ENCODE measurements around the gene VENTX. TPM values are rescaled to one million over a fixed set of nuclear protein-coding genes. Genes with fewer than 3 reads are reported as not detected.

VENTX gene
- total and polyA plus RNA-seq, 2 donors = 1.3 TPM; not detected in 1

DNA sequence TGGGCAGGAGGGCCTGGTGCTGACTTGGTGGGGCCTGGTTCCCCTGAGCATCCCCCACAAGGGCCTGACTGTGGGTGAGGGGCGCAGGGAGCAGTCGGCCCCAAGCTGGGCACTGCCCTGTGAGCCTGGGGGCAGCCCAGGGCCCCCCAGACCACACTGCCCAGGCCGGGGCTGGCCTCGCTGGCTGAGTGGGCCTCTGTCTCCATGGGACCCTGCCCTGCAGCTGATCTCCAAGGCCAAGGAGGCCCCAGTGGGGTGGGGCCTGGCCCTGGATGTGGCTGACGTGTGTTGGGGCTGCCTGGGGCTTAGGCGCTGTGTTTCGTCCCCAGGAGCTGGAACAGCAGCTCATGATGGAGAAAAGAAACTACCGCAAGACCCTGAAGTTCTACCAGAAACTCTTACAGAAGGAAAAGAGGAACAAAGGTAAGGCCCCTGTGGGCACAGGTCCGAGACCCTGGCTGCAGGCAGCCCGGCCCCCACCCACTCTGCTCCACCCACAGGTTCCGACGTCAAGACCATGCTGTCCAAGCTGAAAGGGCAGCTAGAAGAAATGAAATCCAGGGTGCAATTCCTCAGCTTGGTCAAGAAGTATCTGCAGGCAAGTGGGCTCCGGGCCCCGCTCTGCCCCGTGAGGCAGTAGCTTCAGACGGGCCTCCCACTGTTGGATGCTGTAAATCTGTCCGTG is 31.2 kb upstream of the VENTX start:
- Histone ChIP-seq H3K4me3 (ENCODE audit: low read depth, low read length) (no peak overlapping the region), H3K36me3 (ENCODE audit: insufficient read depth) (no peaks in the 10 kb centered on the region), H3K4me1 (ENCODE audit: insufficient read depth) (no peaks in the 10 kb centered on the region), H3K27ac (ENCODE audit: low read depth) (no peak overlapping the region)
- 77% methylated on average over 17 of the region's 17 CpGs for WGBS
- DNase-seq (ENCODE audit: extremely low spot score) = no peak

DNA sequence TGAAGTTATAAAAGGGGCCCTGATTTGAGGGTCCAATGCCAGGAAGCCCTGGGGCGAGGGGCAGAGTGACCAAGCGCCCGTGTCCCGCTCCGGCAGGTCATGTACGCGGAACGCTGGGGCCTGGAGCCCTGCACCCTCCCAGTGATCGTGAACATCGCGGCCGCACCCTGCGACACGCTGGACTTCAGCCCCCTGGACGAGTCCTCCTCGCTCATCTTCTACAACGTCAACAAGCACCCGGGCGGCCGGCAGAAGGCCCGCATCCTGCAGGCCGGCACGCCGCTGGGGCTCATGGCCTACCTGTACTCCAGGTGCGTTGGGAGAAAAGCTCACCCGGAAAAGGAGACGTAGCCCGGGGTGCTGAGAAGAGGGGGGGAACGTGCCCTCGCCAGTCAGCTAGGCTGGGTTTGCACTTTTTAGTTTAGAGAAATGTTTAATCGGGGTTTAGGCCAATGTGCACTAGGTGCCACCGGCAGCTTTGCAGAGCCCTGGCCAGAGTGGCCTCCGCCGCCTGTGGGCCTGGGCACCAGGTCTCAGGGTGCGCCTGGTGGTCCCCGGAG is 30.5 kb upstream of the VENTX start:
- Histone ChIP-seq H3K36me3 (ENCODE audit: insufficient read depth) (no peaks in the 10 kb centered on the region), H3K4me1 (ENCODE audit: insufficient read depth) (no peaks in the 10 kb centered on the region), H3K27ac (ENCODE audit: low read depth) (no peak overlapping the region), H3K4me3 (ENCODE audit: low read depth, low read length) (no peak overlapping the region)
- no peak for DNase-seq (ENCODE audit: extremely low spot score)
- 91% methylated on average over 36 of the region's 36 CpGs for WGBS

DNA sequence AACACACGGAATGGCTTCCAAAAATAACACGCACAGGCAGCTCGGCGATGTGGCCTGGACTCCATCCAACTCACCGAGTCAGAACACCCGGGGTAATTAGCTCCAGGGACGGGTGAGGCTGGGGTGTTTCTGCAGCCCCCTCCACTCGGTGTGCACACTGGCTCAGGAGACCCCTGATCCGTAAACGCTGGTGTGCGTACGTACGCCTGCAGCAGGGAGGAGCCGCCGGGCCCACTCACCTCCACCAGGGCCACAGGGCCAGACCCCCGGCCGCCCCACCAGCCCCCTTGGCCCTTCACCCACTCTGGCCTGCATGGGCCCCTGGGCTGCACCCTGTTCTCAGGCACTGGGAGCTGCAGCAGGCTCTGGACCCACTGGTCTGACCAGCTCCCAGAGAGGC is 30.0 kb upstream of the VENTX start:
- Histone ChIP-seq H3K4me3 (ENCODE audit: low read depth, low read length) (no peak overlapping the region), H3K27ac (ENCODE audit: low read depth) (no peak overlapping the region), H3K36me3 (ENCODE audit: insufficient read depth) (no peaks in the 10 kb centered on the region), H3K4me1 (ENCODE audit: insufficient read depth) (no peaks in the 10 kb centered on the region)
- 85% methylated on average over 17 of the region's 17 CpGs for WGBS
- DNase-seq (ENCODE audit: extremely low spot score) = no peak

DNA sequence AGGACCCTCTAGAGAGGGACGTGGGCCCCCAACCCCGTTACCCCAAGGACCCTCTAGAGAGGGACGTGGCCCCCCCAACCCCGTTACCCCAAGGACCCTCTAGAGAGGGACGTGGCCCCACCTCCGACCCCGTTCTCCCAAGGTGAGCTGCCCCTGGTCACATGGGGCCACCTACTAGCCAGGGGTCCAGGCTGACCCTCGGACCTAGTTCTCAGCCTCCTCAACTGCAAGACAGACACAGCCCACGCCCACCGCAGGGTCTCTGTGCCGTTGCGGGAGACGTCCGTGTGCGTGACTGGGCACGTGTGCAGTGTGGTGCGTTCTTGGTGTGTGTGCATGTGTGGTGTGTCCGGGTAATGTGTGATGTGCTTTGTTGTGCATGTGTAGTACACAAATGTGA is 29.2 kb upstream of the VENTX start:
- no peak overlapping the region for H3K27ac ChIP-seq (ENCODE audit: low read depth)
- no peak overlapping the region for H3K4me3 ChIP-seq (ENCODE audit: low read depth, low read length)
- DNase-seq (ENCODE audit: extremely low spot score) = no peak
- 93% methylated on average over 18 of the region's 18 CpGs for WGBS
- no peaks in the 10 kb centered on the region for H3K4me1 ChIP-seq (ENCODE audit: insufficient read depth)
- H3K36me3 ChIP-seq (ENCODE audit: insufficient read depth) = no peaks in the 10 kb centered on the region

DNA sequence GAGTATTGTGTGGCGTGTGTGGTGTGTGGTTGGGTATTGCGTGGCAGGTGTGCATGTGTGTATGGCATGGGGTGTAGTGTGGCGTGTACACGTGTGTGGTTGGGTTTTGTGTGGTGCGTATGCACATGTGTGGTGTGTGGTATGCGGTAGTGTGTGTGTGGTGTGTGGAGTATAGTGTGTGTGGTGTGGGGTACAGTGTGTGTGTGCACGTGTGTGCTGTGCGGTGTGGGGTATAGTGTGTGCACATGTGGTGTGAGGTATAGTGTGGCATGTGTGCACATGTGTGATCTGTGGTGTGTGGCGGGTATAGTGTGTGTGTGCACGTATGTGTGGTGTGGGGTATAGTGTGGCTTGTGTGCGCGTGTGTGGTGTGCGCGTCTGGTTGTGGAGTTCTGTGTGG is 28.5 kb upstream of the VENTX start:
- 96% methylated on average over 14 of the region's 14 CpGs for WGBS
- DNase-seq (ENCODE audit: extremely low spot score) = no peak
- no peaks in the 10 kb centered on the region for H3K4me1 ChIP-seq (ENCODE audit: insufficient read depth)
- no peaks in the 10 kb centered on the region for H3K36me3 ChIP-seq (ENCODE audit: insufficient read depth)
- H3K4me3 ChIP-seq (ENCODE audit: low read depth, low read length) = no peak overlapping the region
- no peak overlapping the region for H3K27ac ChIP-seq (ENCODE audit: low read depth)

DNA sequence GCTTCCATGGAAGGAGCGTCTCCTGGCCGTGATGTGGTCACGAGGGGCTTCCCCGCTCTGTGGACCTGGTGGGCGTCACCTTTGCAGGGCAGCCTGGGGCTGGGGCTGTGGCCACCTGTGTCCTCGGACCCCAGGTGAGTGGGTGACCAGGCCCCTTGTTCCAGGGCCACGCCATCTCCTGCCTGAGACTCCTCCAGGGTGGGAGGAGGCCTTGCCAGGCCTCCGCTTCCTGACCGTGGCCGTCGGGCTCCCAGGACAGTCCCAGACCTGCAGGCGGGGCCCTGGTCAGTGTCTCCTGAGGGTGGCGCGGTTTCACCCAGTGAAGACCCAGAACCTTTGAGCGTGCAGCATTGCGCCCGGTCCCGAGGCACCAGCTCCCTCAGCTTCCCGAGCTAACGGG is 28.0 kb upstream of the VENTX start:
- Histone ChIP-seq H3K27ac (ENCODE audit: low read depth) (no peak overlapping the region), H3K4me3 (ENCODE audit: low read depth, low read length) (no peak overlapping the region), H3K4me1 (ENCODE audit: insufficient read depth) (no peaks in the 10 kb centered on the region), H3K36me3 (ENCODE audit: insufficient read depth) (no peaks in the 10 kb centered on the region)
- 89% methylated on average over 20 of the region's 20 CpGs for WGBS
- no peak for DNase-seq (ENCODE audit: extremely low spot score)

DNA sequence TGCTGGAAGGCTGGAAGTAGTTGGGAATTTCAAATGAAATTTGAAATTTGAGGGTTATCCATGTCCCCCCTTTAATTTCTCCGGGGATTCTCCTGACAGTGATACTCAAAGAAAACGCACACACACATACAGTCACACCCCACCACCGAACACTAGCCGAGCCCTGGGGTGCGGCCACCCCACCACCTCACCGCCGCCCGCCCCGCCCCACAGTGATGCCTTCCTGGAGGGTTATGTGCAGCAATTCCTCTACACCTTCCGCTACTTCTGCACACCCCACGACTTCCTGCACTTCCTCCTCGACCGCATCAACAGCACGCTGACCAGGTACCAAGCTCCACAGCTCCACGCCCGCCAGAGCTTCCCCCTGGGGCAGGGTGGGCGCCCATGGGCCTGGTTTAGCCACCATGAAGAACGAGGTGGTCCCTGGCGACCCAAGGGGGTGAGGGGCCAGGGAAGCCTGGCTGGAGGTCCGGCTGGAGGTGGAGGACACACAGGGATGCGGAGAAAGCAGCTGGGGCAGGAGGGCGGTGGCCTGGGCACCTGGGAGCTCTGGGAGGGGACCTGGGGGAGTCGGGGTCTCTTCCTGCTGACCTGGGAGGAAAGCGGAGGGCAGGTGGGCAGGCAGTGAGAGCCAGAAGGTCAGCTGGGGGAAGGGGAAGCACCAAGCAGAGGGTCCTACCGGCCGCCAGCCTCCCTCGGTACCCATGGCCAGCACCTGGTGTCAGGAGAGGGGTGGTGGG is 27.1 kb upstream of the VENTX start:
- WGBS = 82% methylated on average over 27 of the region's 27 CpGs
- Histone ChIP-seq H3K4me1 (ENCODE audit: insufficient read depth) (no peaks in the 10 kb centered on the region), H3K4me3 (ENCODE audit: low read depth, low read length) (no peak overlapping the region), H3K27ac (ENCODE audit: low read depth) (no peak overlapping the region), H3K36me3 (ENCODE audit: insufficient read depth) (no peaks in the 10 kb centered on the region)
- DNase-seq (ENCODE audit: extremely low spot score) = no peak

DNA sequence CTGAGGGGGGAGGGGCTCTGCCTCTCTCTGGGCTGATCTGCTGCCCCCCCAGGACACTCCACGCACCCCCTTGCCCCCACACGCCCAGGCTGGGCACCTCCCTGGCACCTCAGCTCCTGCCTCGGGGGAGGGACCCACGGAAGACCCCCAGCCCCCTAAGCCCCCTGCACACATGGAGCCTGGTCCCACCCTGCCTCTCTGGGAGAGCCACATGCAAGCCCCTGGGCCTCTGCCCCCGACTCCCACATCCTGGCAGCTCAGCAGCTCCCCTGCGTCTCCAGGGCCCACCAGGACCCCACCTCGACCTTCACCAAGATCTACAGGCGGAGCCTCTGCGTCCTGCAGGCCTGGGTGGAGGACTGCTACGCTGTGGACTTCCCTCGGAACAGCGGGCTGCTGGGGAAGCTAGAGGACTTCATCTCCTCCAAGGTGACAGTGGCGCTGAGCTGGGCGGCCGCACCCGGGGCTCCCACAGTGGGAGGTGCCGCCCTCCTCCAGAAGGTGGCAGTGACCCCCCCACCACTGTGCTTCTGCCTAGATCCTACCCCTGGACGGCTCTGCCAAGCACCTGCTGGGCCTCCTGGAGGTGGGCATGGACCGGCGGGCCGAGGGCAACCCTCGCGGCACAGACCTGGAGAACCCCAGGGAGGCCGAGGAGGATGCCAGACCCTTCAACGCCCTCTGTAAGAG is 26.4 kb upstream of the VENTX start:
- H3K27ac ChIP-seq (ENCODE audit: low read depth) = no peak overlapping the region
- 84% methylated on average over 25 of the region's 25 CpGs for WGBS
- no peak for DNase-seq (ENCODE audit: extremely low spot score)
- H3K36me3 ChIP-seq (ENCODE audit: insufficient read depth) = no peaks in the 10 kb centered on the region
- H3K4me1 ChIP-seq (ENCODE audit: insufficient read depth) = no peaks in the 10 kb centered on the region
- no peak overlapping the region for H3K4me3 ChIP-seq (ENCODE audit: low read depth, low read length)

DNA sequence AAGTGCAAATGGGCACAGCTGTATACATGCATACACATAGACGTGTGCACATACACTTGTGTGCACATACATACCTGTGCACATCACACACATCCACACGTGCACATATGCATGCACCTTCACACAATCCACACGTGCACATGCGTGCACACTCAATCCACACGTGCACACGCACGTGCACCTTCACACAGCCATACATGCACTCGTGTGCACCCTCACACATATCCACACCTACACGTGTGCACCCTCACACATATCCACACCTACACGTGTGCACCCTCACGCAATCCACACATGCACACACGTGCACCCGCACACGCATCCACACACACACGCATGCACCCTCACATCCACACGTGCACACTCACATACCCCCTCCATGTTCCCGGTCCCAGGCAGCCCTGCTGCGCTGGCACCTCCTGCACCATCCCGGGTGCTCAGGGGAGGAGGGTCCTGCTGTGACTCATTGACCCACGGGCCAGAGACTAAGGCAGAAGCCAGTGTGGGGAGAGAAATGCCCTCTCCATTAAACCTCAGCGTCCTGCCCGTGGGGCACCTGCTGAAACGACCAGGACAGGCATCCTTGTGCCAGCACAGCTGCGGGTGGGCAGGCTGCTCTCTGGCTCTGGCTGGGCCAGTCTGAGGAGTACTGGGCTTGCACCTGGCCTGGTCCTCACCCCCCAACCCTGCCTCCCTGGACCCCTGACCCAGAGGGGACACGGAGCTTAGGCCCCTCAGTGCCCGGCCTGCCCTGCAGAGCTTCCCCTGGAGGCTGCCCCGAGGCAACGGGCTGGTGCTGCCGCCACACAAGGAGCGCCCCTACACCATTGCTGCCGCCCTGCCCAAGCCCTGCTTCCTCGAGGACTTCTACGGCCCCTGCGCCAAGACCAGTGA is 25.4 kb upstream of the VENTX start:
- no peaks in the 10 kb centered on the region for H3K4me1 ChIP-seq (ENCODE audit: insufficient read depth)
- 90% methylated on average over 34 of the region's 34 CpGs for WGBS
- no peak for DNase-seq (ENCODE audit: extremely low spot score)
- no peak overlapping the region for H3K27ac ChIP-seq (ENCODE audit: low read depth)
- no peaks in the 10 kb centered on the region for H3K36me3 ChIP-seq (ENCODE audit: insufficient read depth)
- no peak overlapping the region for H3K4me3 ChIP-seq (ENCODE audit: low read depth, low read length)

DNA sequence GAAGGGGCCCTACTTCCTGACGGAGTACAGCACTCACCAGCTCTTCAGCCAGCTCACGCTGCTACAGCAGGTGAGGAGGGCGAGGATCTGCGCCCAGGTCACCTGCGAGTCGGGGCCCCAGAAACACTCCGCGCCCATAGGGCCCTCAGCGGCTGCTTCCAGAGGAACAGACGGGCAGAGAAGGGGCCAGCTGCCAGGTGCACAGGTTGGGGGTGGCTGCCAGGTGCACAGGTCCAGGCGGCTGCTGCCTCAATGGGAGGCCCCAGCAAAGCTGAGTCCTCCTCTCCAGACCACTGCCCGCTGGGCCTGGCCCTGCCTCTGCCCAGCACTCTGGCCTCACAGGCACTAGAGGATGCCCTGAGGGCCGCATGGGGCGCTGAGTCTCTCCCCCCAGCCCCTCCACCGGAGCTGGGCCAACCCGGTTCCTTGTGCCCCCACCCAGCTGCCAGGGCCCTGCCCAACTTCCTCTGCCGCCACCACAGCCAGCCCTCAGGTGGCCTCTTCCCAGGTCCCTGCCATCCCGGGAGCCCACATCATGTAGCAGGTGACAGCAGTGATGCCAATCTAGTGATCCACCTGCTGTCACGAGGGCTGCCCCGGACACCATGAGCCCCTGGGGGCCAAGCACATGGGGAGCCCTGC is 24.7 kb upstream of the VENTX start:
- Histone ChIP-seq H3K36me3 (ENCODE audit: insufficient read depth) (no peaks in the 10 kb centered on the region), H3K4me3 (ENCODE audit: low read depth, low read length) (no peak overlapping the region), H3K27ac (ENCODE audit: low read depth) (no peak overlapping the region), H3K4me1 (ENCODE audit: insufficient read depth) (no peaks in the 10 kb centered on the region)
- WGBS = 93% methylated on average over 20 of the region's 20 CpGs
- no peak for DNase-seq (ENCODE audit: extremely low spot score)

DNA sequence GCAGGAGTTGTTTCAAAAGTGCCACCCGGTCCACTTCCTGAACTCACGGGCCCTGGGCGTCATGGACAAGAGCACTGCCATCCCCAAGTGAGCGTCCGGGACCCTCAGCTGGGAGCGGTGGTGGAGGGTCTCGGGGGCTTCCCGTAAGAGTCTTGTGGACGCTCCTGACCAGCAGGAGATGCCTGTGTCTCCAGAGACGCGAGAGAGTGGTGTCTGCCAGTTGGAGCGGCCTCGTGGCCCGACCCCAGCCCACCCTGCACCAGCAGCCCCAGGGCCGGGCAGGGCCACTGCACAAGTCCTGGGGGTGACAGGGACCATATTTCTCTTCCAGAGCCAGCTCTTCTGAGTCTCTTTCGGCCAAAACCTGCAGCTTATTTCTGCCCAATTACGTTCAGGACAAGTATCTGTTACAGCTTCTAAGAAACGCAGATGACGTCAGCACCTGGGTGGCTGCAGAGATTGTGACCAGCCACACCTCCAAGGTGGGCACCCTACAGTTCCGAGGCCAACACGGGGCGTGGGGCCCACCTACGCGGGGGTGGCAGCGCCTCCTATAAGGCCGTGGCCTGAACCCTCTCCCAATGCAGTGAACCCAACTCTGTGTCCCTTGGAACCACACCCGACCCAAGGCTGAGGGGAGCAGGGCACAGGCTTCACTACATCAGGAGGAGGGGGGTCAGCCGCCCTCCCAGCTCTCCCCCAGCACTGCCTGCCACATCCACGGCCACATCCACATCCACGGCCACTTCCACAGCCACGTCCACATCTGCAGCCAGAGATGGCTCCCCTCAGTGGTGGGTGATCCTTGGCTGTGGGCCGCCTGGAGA is 23.8 kb upstream of the VENTX start:
- no peak overlapping the region for H3K27ac ChIP-seq (ENCODE audit: low read depth)
- WGBS = 92% methylated on average over 32 of the region's 32 CpGs
- no peaks in the 10 kb centered on the region for H3K36me3 ChIP-seq (ENCODE audit: insufficient read depth)
- H3K4me1 ChIP-seq (ENCODE audit: insufficient read depth) = no peaks in the 10 kb centered on the region
- no peak for DNase-seq (ENCODE audit: extremely low spot score)
- H3K4me3 ChIP-seq (ENCODE audit: low read depth, low read length) = no peak overlapping the region

All from urinary bladder (tissue), 4 donors.